Bone marrow (tissue), 2 donors: ENCODE measurements around the gene STK25.

Source experiments
- DNase-seq, 2 donors: peaks; one replicate each; lab custom pipeline; 2025; lab: John Stamatoyannopoulos, UW

Gene STK25

DNA sequence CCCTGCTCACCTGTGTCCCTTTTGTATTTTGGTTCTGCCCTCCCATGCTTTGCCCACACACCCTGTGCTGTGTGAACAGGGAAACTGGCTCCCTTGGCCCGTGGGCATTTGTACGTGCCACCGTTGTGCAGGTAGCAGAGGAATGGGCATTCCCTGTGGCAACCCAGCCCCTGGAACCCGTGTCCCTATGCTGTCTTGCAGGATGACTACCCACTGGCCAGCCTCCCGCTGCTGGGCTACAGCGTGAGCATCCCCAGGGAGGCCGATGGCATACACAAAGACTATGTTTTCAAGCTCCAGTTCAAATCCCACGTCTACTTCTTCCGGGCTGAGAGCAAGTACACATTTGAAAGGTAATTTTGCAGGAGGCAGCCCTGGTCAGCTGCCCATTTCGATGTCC lies 15.3 kb downstream of the STK25 start:
- no peak for DNase-seq

DNA sequence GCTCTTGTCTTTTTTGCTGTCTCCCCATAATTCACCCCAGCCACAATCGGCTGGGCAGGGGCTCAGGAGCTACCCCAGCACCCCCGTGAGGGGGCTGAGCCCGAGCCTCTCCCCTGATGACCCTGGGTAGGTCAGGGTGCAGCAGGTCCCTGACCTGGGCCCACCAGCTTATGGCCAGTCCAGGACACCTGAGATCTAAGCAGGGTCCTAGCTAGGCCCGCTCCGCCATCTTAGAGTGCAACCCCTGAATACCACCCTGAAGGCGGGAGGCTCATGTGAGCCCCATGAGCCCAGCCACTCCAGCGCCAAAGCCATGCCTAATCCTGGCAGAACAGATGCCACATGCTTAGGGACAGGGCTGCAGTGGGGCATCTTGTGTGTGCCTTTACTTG lies 16.2 kb downstream of the STK25 start:
- DNase-seq: no peak

DNA sequence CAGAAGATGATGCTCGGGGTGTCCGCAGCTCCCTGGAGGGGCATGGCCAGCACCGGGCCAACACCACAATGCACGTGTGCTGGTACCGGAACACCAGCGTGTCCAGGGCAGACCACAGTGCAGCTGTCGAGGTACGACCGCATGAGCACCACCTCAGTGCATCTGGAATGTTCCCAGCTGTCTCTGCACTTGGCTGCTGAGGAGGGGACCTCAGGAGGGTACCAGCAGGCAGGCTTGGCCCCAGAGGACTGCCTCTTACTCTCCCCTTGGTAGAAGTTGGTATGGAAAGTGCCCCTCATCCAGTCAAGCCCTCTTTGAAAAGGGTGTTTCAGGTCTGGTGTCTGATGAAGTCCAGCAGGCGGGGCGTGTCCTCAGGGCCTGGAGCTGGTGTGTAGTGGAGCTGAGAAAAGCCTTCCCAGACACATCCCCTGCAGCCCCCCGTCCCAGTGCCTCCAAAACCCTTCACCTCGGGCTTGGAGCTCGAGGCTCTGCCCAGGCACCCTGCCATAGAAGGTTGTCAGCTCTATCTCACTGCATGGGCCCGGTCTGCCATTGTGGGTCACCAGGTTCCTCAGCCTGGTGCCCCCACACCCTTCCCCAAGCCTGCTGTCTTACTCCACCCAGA lies 16.7 kb downstream of the STK25 start:
- DNase-seq: no peak

DNA sequence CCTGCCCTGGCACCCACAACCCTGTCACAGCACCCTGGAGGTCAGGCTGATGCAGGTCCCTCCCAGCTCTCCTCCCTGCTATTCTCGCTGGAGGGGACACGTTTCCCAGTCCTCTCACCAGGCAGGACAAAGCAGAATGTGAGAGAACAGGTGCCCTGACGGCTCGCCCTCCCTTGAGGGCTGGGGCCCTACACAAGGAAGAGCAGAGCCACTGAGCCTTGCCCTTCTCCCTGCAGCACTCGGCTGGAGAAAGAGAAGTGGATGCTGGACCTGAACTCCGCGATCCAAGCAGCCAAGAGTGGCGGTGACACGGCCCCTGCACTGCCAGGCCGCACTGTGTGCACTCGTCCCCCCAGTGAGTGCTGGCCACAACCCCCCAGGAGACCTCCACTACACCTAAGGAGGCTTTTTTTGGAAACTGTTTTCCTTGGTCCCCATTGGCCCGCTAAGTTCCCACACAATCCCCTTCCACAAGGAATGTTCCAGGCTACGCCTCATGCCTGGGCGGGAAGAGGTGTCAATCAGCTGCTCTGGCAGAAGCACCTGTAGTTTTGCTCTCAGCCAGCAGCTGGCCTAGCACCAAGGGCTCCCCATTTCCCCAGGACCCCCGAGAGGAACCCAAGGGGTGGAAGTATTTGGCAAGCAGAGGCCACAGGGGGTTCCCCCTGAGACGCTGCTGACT lies 17.4 kb downstream of the STK25 start:
- no peak for DNase-seq

DNA sequence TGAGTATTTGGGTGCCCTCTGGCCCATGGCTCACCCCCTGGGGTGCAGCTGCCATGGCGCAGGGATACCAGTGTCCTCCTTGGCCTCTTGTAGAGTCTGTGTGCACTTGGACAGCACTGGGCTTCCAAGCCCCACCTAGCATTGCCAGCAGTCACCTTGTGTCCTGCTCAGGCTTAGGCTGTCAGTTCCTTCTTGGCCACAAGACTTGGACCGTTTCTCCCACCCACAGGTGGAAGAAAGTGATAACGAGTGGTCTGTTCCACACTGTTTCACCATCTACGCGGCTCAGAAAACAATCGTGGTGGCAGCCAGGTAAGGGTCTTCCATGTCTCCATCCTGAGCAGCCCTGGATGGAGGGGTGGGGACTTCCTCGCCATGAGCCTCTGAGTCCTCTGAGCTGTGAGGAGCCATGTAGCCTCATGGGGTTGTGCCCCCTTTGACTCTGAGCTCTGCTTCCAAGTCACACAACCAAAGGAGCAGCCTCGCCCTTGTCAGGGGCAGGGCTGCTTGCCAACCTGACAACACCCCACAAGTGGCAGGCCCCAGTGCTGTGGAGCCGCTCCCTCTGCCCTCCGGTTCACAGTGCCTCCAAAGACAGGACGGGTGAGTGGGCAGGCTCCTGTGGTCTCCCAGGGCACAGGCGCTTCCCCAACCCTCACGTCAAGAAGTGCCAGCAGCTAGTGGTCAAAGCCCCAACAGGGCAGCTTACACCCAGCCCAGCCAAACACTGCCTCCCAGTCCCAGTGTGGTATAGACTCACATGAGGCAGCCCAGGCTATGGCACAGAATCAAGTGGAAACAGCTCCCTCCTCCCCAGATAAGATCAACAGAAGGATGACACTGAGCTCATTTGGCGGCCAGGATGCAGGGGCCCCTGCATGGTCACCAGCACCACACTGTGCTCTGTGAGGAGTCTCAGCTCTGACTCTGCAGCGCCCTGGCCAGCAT lies 18.4 kb downstream of the STK25 start:
- no peak for DNase-seq

DNA sequence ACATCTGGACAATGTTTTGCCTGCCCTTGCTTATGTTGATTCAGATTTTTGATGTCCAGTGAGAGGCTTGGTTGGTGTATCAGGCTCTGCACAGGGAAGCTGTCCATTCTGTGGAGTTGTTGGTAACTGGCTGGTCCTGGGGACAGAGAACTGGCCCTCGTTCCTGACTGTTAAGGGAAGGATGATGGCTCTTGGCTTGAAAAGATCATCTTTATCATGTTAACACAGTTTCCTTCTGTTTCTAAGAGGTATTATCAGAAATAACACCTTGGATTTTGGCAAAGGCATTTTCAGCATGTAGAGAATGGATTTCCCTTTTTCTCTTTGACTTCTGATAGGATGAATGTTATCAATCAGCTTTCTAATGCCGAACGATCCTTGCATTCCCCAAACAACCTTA lies 19.3 kb downstream of the STK25 start:
- DNase-seq: no peak

DNA sequence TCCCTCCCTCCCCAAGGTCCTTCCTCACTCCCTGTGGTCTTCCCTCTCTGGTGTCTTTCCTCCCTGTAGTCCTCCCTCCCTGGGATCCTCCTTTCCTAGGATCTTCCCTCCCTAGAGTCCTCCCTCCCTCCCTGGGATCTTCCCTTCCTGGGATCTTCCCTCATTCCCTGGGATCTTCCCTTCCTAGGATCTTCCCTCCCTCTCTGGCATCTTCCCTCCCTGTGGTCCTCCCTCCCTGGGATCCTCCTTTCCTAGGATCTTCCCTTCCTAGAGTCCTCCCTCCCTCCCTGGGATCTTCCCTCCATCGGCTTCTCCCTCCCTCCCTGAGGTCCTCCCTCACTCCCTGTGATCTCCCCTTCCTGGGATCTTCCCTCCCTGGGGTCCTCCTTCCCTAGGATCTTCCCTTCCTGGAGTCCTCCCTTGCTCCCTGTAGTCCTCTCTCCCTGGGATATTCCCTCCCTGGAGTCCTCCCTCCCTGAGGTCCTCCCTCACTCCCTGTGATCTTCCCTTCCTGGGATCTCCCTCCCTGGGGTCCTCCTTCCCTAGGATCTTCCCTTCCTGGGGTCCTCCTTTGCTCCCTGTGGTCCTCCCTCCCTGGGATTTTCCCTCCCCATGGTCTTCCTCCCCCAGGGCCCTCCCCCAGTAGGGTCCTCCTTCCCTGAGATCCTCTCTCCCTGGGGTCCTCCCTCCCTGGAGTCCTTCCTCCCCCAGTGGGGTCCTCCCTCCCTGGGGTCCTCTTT lies 23.0 kb downstream of the STK25 start:
- no peak for DNase-seq

GRCh38 chr2:241483305-241483704 lies 25.1 kb downstream of the STK25 start:
- DNase-seq: no peak

DNA sequence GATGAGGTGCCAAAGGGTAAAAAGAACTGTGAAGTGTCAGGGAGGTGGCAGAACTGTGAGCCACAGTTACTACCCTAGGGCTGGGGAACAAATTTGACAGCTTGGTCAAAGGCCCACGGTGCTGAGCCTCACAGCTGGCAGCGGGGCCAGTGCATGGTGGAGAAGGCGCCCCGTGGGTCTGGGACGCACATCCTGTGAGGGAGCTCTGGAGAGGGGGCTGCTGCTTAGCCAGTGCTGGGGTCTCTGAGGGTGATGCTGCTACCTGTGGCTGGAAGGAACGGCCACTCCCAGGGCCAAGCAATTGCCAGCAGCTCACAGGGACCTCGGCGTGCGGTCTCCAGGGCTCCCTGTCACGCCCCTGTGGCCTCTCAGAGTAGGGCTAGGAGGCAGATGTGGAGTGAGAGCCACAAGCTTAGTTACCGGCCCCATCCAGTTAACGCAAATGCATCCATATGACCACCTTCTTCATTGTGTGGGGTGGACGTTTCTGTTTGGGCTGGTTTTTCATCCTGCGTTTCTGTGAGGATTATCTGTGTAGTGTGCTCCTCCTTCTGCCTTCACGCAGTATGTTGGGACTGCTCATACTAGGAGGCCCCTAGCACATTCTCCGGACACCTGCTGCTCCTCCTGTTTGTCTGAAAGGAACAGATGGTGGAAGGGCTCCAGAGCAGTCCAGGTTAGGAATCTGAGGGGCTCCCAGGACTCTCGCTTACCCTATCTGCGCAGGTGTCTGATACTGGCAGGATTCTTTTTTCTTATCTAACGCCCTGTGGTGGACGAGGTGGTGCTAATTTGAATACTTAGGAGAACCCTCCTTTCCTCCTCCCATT lies 26.0 kb downstream of the STK25 start:
- DNase-seq: no peak

DNA sequence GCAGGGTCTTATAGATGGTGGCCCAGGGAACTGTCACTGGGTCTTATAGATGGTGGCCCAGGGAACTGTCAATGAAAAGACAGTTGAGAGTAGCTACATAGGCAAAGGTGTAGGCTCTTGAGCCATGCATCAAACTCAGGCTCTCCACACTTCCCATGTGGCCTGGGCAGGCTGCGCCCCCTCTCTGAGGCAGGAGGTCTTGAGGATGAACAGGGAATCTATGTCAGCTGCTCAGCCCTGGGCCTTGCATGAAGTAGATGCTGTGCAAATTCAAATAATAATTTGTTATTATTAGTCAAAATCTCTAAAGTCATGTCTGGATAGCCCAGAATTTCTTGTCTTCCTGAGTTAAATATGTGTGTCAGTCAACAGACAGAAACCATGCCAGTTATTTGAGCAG lies 26.7 kb downstream of the STK25 start:
- DNase-seq: no peak

DNA sequence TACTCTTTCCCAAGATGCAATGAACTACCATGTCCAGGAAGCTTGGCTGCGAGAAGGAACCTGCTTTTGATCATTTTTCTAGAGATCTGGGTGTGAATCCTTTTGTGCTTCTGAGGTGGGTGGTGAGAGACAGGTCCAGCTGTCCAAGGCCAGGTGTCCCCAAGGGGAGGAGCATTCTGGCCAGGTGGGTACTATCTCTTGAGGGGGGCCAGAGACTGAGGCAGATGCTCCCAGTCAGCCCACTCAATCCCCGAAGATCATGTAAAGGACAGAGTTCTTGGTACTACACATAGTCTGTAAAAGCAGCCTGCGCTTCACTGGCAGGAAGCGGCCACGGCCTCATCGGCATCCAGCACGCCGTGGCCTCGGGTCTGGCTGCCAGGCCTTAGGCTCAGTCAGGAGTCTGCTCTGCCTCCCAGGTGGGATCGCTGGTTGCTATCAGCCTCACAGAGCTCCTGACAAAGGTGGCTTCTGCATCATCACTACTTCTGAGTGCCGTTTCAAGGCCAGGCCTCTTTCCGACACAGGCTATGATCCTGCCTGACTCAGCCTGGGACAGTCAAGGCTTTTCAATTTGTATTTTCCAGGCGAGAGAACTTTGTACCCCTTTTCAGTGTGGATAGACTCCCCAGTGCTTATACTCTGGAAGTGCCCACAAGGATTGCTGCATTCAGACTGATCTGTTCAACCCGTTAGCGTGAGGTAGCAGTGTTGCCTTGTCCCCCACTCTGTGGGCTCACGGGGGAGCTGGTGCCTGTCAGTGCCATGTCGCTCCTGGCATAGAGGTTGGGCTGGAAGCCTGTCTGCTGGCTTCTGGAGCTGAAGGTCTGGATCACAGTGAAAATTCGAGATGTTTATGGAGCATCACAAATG lies 29.1 kb downstream of the STK25 start:
- no peak for DNase-seq

- no peak for DNase-seq
These were observed 30.2 kb downstream of the STK25 start for GRCh38 chr2:241478166-241478565.

- no peak for DNase-seq
These were observed 33.1 kb downstream of the STK25 start for GRCh38 chr2:241475267-241475666.

DNA sequence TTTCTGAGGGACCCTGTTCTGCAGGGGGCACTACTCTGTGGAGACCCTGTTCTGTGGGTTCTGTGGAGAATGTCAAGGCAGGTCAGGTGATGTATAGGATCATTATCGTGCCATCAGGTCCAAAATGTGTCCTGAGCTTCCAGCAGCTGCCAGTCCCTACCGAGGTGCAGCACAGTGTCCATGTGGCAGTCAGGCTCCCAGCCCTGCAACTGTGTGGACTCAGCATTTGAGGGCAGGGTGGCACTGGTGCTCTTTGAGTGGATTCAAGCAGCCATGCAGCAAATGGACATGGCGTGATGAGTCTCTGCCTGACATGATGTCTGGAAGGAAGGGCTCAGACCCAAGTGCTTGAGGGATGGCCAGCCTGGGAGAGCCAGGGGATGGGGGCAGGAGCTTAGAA lies 35.0 kb downstream of the STK25 start:
- no peak for DNase-seq

DNA sequence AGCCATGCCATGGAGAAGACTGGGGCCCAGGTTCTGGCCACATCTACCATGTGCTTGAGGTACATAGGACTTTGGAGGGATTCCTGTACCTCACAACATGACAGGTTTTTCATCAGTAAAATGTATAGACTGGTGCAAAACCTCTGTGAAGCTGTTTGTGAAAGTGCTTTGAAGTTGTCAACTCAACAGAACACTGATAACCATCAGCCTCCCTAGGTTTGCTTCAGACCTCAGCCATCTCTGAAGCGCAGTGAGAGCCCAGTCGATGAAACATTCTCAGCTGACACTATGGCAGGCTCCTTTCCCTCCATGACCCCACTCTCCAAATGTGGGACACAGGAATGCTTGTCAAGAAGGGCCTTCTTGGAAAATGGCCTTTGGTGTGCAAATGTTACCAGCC lies 38.6 kb downstream of the STK25 start:
- DNase-seq: no peak

DNA sequence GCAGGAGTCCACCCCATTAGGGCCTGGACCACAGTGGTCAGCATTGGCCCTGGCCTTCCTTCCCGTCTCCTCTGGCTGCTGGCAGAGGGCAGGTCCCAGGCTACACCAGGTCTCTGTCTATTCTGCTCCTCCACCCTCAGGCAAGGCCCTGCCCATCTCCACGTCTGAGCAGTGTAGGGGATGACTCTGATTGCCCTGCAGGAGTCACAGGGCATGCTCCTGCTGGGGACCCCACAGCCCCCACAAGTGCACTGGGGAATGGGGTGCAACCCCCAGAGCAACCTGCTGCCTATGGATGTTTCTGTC lies 40.0 kb downstream of the STK25 start:
- DNase-seq: no peak

- no peak for DNase-seq
These were observed 40.5 kb downstream of the STK25 start for GRCh38 chr2:241467777-241468475.

GRCh38 chr2:241466230-241466629 lies 42.2 kb downstream of the STK25 start:
- no peak for DNase-seq

- DNase-seq: no peak
These were observed 42.8 kb downstream of the STK25 start for GRCh38 chr2:241465543-241465942.
